Gastroesophageal sphincter (tissue), 3 donors: Measurements from ENCODE around the gene SLC6A9.

ENCODE experiments used
- POLR2A ChIP-seq, 2 donors: fragments of 450-650 bp; IDR thresholded peaks; one replicate each; pipeline ENCODE4 v1.6.1; 2017; ENCODE audit warnings: antibody characterized with exemption in 2 of 2, mild to moderate bottlenecking in 2 of 2, moderate library complexity in 1 of 2
- POLR2AphosphoS5 ChIP-seq: sonication (generic); formaldehyde crosslinking; IDR thresholded peaks from one replicate; pipeline ENCODE4 v1.6.1; 2017; ENCODE audit warnings: antibody characterized with exemption
- TF ChIP-seq, protein P1 (sequence below), 4 experiments: fragments of 200-600 bp in 2 of 4; fragments of 450-650 bp in 2 of 4; sonication (generic) in 1 of 4; IDR thresholded peaks; one replicate each; pipeline ENCODE4 v1.5.1; 2017 to 2019; ENCODE audit warnings: antibody characterized with exemption in 4 of 4, mild to moderate bottlenecking in 2 of 4, moderate library complexity in 2 of 4

DNA sequence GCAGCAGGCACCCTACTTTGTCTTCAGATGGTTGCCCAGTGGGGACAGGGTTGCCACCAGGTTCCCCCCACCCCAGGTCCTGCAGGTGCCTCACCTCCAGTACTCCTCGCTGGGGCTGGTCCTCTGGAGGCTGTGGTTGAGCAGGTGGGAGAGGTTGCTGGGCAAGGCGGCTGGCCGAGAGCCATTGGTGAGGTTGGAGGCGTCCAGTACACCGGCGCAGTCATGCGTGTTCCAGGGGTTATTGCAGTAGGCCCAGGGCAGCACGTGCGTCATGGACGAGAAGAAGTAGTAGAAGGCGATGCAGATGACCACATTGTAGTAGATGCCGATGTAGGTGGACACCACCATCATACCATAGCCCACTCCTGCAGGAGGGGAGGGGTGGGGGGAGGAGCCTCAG is 23.0 kb downstream of the SLC6A9 start:
- TF ChIP-seq POLR2AphosphoS5 (no peak), POLR2A (IDR thresholded peaks at IDR 0.05) (no peak)
- TF ChIP-seq, protein P1, sequence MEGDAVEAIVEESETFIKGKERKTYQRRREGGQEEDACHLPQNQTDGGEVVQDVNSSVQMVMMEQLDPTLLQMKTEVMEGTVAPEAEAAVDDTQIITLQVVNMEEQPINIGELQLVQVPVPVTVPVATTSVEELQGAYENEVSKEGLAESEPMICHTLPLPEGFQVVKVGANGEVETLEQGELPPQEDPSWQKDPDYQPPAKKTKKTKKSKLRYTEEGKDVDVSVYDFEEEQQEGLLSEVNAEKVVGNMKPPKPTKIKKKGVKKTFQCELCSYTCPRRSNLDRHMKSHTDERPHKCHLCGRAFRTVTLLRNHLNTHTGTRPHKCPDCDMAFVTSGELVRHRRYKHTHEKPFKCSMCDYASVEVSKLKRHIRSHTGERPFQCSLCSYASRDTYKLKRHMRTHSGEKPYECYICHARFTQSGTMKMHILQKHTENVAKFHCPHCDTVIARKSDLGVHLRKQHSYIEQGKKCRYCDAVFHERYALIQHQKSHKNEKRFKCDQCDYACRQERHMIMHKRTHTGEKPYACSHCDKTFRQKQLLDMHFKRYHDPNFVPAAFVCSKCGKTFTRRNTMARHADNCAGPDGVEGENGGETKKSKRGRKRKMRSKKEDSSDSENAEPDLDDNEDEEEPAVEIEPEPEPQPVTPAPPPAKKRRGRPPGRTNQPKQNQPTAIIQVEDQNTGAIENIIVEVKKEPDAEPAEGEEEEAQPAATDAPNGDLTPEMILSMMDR (IDR thresholded peaks at IDR 0.05): no peak
